HG02970 (cell line): ENCODE data around the gene DENND2D.
A peak's percentile ranks its signal among the peaks of the same experiment; 100 is the strongest.

ENCODE experiments used
- ATAC-seq: cut with Tn5 transposase; IDR thresholded peaks from one replicate; pipeline ENCODE4 v1.9.1; 2021; ENCODE audit warnings: mild to moderate bottlenecking, moderate library complexity, moderate number of reproducible peaks; ENCODE audit not compliant: unreplicated experiment, low FRiP score

The DENND2D gene

DNA sequence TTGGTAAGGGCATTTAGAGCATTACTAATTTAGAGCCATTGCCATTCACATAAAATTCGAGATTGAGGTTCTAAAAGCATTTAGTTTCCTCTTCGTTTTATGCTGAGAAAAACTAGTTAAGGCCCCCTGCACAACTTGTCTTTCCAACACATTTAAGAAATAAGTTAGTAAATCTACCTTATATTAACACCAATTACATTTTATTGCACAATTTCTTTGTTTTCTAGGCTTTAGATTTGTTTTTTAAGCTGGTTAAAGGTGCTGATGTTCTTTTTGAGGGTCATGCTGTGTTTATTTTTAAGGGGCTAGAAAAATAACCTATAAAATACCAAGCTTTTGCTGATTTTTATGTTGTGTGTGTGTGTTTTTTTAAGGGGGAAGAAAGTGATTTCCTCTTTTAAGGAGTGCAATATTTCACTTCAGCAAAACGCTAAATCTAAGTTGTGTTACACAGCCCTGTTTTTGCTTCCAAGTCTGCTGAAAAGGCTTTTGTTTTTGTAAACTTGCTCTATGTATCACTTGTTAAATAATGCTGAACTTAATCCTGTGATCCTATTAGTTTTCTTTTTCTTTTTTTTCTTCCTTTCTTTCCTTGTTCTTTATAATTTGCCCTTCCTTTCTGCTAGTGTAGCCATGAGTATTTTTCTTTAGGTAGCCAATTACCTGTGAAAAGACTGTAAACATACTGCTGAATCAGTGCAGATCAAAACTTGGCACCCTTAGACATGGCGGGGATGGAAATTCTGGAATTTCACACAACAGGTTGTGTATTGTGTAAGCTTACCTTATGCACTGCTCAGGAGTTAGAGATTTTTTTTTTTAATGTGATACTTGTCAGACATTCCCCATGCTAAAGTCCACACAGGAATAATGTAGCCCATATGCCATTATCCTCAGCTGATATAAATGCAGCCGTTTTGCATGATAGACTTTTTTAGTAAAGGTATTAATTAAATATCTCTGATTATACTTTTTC, 58.9 kb downstream of the DENND2D start:
- ATAC-seq, result no peak

DNA sequence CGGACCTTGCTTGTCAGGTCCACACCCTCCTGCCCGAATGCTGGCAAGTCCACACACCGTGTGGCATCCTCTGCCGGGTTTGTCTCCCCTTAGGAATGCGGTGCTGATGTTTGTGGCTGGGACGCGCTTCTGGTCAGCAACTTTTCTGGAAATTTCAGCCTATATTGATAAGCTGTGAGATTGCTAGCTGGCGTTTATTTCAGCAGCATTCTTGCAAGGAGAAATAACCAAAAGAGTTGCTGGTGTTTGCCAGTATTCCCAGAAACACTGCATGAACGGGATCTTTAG, 59.8 kb downstream of the DENND2D start:
- no peak for ATAC-seq

DNA sequence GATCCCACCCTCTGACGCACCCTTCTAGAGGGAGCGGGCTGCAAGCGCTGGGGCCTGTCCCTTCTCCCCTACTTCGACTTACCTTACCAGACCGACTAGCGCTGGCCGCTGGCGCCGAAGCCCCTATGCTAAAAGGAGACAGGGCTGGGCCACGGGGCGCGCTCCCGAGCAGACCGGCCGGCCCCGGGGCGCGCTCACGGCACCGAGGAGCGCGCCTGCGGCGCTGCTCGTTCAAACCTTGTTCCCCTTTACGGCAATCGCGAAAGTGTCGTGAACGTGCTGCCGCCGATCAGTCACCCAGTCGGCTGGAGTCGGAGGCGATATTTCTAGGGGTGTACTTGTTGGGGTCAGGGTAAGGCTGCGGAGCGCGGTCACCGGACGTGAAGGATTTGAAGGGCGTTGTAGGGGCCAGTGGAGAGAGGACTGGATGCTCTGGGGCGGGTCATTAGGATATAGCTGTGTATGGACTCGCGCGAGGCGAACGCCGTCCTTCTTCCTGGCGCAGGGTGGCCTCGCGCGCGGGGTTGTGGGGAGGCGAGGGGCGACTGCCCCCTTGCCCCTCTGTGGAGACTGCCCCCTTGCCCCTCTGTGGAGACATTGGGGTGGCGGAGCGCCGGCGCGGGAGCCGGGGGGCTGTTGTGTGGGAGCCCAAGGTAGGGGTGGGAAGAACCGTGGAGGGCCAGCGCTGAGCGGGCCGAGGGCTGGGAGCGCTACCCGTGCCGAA, 60.3 kb downstream of the DENND2D start, which contains the start of the genes CEPT1 and DRAM2:
CEPT1 (plus strand) TSS at position 268 of the 724 bp plus-strand sequence. CDS start 7,492 bp downstream, outside the sequence.
DRAM2 (minus strand) TSS at position 138 of the 724 bp plus-strand sequence. CDS start 8,539 bp downstream, outside the sequence.
- peak; percentile 77 for ATAC-seq

DNA sequence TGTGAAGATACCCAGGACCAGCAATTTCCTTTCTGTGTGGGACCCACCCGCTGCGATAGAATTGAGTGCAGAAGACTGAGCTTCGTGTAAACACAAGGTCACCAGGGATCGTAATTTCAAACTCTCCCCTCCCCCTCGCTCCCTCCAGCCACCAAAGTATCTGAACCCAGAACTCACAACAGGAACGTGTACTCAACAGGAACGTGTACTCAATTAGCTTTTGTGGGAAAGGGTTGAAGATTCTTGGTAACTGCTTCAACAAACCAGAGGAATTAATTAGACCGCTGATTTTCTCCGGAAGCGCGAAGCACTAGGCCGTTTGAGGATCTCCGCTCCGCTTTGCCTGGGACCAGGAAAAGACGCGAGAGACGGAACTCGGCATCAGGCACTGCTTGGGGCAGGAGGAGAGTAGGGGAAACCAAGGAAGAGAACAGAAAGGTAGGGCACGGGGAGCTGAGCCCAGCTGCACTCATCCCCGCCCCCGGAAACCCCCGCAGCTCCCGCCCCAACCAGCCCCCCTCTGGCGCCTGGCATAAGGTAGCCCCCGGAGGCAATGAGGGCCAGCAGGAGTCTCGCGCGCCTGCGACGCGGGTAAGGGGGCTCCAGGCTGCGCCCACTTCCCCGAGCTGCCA, 61.0 kb downstream of the DENND2D start:
- ATAC-seq, result peak; percentile 49
